ENCODE measurements around the gene TEAD1. TPM values are rescaled to one million over a fixed set of nuclear protein-coding genes. Genes with fewer than 3 reads are reported as not detected.
"Not testable (repeated sequence)": the region's sequence is repeated elsewhere in the genome, so short reads cannot be mapped to it uniquely, and the experiment has no call there.

The TEAD1 gene
- total RNA-seq, 1 donor from 2014 or later, result 27.1 TPM

GRCh38 chr11:12744826-12745502, 70.7 kb downstream of the TEAD1 start:
- DNase-seq, result no peak

GRCh38 chr11:12745787-12746186, 71.6 kb downstream of the TEAD1 start:
- DNase-seq, result no peak

GRCh38 chr11:12746593-12747097, 72.4 kb downstream of the TEAD1 start:
- no peak for DNase-seq

DNA sequence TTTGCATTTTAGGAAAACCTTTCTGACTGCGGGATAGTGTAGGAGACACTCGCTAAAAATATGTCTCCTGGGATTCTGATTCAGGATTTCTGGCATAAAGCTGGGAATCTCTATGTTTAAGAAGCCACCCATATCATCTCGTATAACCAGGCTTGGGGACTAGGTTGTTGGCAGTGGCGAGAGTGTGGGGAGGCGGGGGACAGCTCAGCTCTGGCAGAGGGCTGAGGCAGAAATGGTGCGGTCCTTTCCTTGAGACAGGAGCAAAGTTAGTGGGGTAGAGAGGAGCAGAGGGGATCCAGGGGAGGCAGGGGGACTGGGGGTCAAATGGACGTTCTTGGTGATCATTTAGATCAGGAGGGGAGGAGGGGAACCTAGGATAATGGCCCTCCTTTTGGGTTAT, 74.3 kb downstream of the TEAD1 start:
- DNase-seq, result no peak

GRCh38 chr11:12749442-12749841, 75.2 kb downstream of the TEAD1 start:
- DNase-seq, result no peak

- DNase-seq, result no peak
Observed at GRCh38 chr11:12750181-12750580, 76.0 kb downstream of the TEAD1 start.

DNA sequence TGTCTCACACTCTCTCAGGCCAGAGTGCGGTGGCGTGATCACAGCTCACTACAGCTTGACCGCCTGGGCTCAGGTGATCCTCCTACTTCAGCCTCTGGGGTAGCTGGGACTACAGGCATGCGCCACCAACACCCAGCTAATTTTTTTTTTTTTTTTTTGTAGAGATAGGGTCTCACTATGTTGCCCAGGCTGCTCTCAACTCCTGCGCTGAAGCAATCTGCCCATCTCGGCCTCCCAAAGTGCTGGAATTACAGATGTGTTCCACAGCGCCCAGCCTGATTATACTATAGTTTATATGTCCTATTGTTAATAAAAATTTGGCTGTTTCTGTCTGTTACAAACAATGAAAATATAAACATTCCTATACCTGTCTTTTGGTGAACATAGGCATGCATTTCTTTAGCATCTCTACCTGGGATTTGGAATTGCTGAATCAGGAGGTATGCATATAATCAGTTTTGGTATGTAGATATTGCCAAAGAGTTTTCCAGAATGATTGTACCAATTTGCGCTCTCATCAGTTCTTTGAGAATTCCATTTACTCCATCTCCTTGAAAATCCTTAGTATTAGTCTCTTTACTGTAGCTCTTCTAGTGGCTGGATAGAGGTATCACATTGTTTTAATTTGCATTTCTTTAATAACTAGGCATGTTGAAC, 78.8 kb downstream of the TEAD1 start:
- no peak for DNase-seq

DNA sequence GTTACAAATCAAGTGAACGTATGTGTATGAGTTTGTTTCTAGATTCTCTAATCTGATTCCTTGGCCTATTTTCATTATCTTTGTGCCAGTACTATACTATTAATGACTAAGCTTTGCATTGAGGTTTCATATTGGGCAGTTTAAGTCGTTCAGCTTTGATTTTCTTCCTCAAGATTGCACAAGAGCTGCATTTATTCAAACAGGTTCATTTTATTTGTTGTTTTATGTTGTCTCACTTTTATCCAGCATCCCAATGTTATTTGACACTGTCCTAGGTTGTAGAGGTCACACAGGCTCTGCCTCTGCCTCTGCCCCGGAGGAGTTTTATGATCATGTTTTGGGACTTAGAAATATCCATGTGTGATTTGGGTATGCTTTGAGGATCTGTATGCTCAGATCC, 79.8 kb downstream of the TEAD1 start:
- no peak for DNase-seq

DNA sequence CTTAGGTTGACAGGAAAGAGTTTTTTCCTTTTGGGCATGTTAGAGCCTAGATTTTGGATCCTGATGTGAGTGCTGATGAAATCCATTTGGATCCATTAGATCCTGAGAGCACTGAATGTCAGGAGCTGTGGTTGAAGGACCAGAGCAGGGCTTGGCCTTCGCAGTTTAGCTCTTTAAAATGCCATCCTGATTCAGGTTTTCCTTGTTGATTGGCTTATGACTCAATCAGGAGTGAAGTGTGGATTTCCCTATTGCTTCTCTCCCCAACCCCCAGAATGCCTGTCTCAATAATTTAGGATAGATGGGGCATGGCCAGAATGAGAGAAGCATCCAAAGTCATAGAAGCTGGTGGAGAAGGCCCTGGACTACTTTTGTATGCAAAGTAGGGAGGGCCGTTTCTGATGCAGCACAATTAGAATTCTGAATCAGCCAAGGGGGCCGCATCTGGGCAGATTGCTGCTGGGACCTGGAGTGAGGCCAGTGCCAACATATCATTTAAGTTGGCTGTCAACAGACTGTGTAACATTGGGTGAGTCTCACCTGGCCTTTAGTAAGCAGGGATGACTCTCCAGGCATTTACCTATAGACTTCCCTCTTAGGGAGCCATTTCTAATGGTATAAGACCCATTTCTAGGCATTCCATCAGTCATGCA, 80.5 kb downstream of the TEAD1 start:
- no peak for DNase-seq

DNA sequence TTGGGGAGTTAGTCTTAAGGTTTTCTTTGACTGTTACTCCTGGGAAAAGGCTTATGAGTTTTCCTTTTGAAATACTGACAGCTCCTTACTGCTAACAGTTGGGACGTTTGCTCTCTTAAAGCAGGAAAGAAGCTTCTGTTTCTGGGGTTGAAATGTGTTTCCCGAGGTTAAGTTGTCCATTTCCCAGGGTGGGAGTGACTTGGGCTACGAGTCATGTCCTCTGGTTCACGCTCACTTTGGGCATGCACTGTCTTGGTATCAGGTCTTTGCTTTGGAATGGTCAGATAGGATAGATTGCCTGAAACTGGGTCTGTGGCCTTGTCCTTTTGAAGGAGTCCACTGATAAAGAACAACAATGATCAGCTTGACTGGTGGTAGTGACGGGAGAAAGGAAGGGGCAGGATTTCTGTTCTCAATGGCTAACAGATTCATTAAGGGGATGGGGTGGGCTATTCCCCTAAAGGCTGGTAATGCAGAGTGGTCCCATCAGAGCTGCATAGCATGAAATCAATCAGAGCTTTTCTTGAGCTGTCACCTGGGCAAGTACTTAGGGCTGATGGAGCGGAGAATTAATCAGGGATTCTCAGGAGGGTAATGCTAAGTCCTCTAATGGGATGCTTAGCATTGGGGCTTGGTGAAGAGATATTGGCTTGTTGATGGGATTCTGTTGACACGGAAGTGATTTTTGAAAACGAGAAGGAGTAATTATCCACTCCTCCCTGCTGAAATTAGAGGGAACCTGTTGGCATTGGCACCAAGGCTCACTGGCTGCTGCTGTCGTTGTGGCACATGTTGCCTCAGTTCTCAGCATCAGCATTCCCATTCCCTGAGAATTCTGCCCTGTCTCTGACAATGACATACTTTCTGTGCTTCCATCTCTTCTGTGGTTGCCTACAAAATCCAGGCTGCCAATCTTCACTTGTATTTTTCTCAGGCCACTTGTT, 81.6 kb downstream of the TEAD1 start:
- peak; percentile 33 for DNase-seq

DNA sequence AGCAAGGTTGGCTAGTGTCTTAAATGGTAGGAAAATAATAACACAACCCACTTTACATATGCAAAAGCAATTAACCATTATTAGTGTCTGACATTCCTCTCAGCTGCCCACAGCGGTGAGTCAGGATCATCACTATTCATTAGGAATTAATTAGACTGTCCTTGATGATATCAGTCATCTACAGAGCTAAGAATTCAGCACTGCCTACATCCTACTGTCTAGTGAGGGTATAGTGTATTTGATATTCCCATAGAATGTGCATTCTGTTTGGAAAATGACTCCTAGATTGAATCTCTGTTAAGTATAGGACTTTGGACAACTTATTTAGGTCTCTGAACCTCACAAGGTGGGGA, 82.2 kb downstream of the TEAD1 start:
- no peak for DNase-seq

DNA sequence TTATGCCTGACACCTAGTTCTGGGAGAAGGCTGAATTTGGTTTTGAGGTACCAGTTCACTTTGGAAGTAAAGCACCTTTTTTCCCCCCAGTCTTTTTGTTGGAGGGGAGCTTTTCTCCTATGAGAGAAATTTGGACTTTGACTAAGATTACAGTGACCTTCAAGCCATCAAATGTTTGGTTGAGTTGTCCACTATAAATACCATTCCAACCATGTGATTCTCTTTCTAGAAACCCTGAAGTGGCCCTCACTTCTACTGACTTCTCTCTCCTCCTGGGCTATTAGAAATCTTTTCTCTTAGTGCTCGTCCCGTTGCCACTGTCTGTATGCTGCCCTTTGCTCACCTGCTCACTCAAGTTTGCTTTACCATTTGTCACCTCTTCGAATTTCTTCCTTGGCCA, 82.6 kb downstream of the TEAD1 start:
- no peak for DNase-seq

GRCh38 chr11:12757416-12757815, 83.2 kb downstream of the TEAD1 start:
- peak; percentile 38 for DNase-seq

GRCh38 chr11:12758117-12758516, 83.9 kb downstream of the TEAD1 start:
- not testable (repeated sequence) for DNase-seq

DNA sequence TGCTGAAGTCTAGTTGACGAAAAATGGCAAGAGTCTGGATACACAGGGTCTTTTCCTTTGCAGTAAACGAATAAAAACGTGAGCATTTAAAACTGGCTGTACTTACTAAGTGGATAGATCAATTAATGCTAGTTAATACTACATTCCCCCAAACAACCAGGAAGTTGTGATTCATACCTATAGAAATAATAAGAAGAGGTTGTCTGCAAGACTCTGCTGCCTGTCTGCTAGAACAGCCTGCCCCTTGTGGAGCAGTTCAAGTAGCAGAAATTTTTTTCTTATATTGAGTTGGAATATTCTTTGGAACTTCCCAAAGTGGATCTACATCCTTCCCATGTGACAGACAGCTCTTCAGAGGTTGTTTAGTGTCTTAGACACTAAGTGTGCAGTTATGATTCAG, 86.8 kb downstream of the TEAD1 start:
- peak; percentile 78 for DNase-seq

- DNase-seq, result no peak
Observed at GRCh38 chr11:12762278-12762677, 88.1 kb downstream of the TEAD1 start.

GRCh38 chr11:12762696-12763324, 88.6 kb downstream of the TEAD1 start:
- no peak for DNase-seq

- no peak for DNase-seq
Observed at GRCh38 chr11:12764187-12764914, 90.1 kb downstream of the TEAD1 start.

DNA sequence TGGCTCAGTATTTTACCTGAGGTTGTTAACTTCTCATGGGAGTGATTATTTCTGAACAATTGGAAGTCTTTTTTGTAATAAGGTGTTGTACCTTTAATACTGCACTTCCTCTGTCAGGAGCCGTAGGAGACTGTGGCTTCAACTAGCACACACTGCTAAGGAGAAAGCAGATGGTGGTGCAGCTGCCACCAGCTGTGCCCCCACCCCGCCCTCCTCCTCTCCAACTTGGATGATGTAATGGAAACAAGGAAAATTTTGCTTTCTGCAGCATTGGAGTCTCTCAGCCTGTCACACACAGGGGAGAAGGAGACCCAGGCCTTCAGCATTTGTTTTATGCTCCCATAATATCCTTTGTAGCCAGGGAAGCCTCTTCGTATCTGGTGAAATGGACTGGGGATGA, 91.2 kb downstream of the TEAD1 start:
- DNase-seq, result no peak

GRCh38 chr11:12767027-12767426, 92.8 kb downstream of the TEAD1 start:
- DNase-seq, result no peak

- DNase-seq, result no peak
Observed at GRCh38 chr11:12767577-12767976, 93.4 kb downstream of the TEAD1 start.

Data from dermis blood vessel endothelial cell (primary cell).